ENCODE measurements around the gene TUFT1. TPM values are rescaled to one million over a fixed set of nuclear protein-coding genes. Genes with fewer than 3 reads are reported as not detected.

Gene TUFT1
- total and polyA plus RNA-seq, 2 of the 8 experiments (the other 6 are each of a cell fraction or from before 2014, with no cell fraction given), result 7.3 to 10.4 TPM

DNA sequence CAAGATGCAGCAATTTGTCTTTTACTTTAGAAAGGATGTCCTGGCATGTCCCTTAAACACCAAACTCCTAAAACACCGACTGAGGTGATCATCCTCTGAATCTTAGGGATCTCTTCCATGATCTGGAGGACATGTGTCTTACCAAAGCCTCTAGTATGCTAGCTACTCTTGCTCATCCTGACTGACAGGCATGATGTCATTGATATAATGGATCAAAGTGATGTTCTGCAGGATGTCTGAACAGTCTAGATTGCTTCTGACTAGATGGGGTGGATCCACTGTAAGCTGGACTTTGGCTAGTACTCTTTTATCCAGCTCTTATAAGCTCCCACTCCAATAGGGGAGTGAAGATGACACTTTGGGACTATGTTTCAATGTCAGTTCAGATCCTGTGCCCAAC is 40.2 kb upstream of the TUFT1 start:
- Histone ChIP-seq H4K20me1 (replicated peaks in 1 of 2; ENCODE audit: control insufficient read depth in 1 of 2, insufficient read depth in 2 of 2, low read length in 2 of 2) (no peaks in the 10 kb centered on the region), H2AFZ (ENCODE audit: low read length) (no peak overlapping the region), H2BK120ac (replicated peaks; ENCODE audit: low read depth, low read length) (no peak overlapping the region), H3K56ac (replicated peaks; ENCODE audit: insufficient read length, low read depth, low read length) (no peak overlapping the region), H3K4me1 (replicated peaks in 1 of 4; ENCODE audit: control insufficient read depth in 3 of 4, insufficient read depth in 4 of 4, low read length in 3 of 4) (no peaks in the 10 kb centered on the region), H3K9ac (replicated peaks in 1 of 4; ENCODE audit: extremely low read depth in 1 of 4, low read depth in 3 of 4, low read length in 3 of 4) (no peak overlapping the region), H3K79me1 (ENCODE audit: low read depth, low read length) (no peaks in the 10 kb centered on the region), H3K4me2 (ENCODE audit: insufficient read depth in 1 of 2, low read depth in 2 of 2, low read length in 2 of 2) (no peak overlapping the region), H3K23me2 (ENCODE audit: low read depth, low read length) (no peaks in the 10 kb centered on the region), H2AK5ac (ENCODE audit: low read depth, low read length) (no peak overlapping the region), H3K4ac (replicated peaks; ENCODE audit: insufficient read length, low read depth, low read length) (no peak overlapping the region), H3K4me3 (ENCODE audit: extremely low read depth in 1 of 4, insufficient read depth in 2 of 4, low read depth in 3 of 4, low read length in 4 of 4) (no peak overlapping the region), H2BK15ac (ENCODE audit: low read length) (no peak overlapping the region), H4K91ac (replicated peaks; ENCODE audit: insufficient read length, low read length) (no peak overlapping the region), H3K18ac (ENCODE audit: extremely low read depth, low read length) (no peak overlapping the region), H3K27ac (ENCODE audit: low read depth, low read length) (no peak overlapping the region), H3K36me3 (ENCODE audit: control insufficient read depth in 2 of 4, insufficient read depth in 4 of 4, low read length in 3 of 4) (no peaks in the 10 kb centered on the region), H3K79me2 (ENCODE audit: control insufficient read depth in 1 of 2, insufficient read depth in 2 of 2, low read length in 2 of 2) (no peaks in the 10 kb centered on the region), H4K5ac (ENCODE audit: insufficient read length, low read depth, low read length) (no peak overlapping the region), H2BK5ac (ENCODE audit: low read depth, low read length) (no peak overlapping the region), H3K14ac (ENCODE audit: insufficient read length) (no peak overlapping the region), H3K9me3 (ENCODE audit: insufficient read depth in 2 of 2, low read depth in 1 of 2, low read length in 1 of 2) (no peaks in the 10 kb centered on the region), H3K23ac (ENCODE audit: insufficient read length) (no peak overlapping the region), H2BK12ac (ENCODE audit: low read depth, low read length) (no peak overlapping the region), H2BK20ac (ENCODE audit: low read length) (no peak overlapping the region), H4K8ac (ENCODE audit: extremely low read depth, insufficient read depth, low read length) (no peak overlapping the region), H3K27me3 (replicated peaks in 1 of 4; ENCODE audit: control insufficient read depth in 3 of 4, extremely low read depth in 1 of 4, insufficient read depth in 3 of 4, low read length in 3 of 4) (no peaks in the 10 kb centered on the region)
- ChIA-PET CTCF (ENCODE audit: partially characterized antibody) (interaction anchor here (1.1 to 2.2 kb wide), 3 partner anchors 9 to 41 kb away, joined by 3 to 5 read pairs (median 3); partner anchors contain the start of gene TUFT1), POLR2A (ENCODE audit: partially characterized antibody) (interaction anchor here (1.8 kb wide), 1 partner anchor 40 kb away, joined by 5 read pairs; the partner anchor contains the start of gene TUFT1)
- WGBS, 2 experiments (ENCODE audit: extremely low coverage in 1 of 2, insufficient coverage in 1 of 2, insufficient read length in 1 of 2, insufficient replicate concordance in 2 of 2, low coverage in 1 of 2, low lambda C conversion rate in 2 of 2, missing lambda C conversion rate in 1 of 2), result 86% methylated on average over 1 of the region's 1 CpG; no CpG with 5 or more reads in 1 of the 2 experiments
- DNase-seq (ENCODE audit: low read depth in 1 of 2, low spot score in 2 of 2) (no peak), FAIRE-seq (no peak)
- TF ChIP-seq RXRA (IDR thresholded peaks at IDR 0.05; ENCODE audit: insufficient read depth, low read depth, low read length) (no peak), CEBPB (IDR thresholded peaks at IDR 0.05; ENCODE audit: low read depth, low read length) (no peak), TBP (IDR thresholded peaks at IDR 0.05; ENCODE audit: low read depth, low read length) (no peak)
